AG04450 (cell line): ENCODE results near the gene LY6G5B. TPM values are rescaled to one million over a fixed set of nuclear protein-coding genes. Genes with fewer than 3 reads are reported as not detected.

ENCODE experiments used
- CTCF ChIA-PET: fragments of 300-600, 350-600 bp; formaldehyde crosslinking; extraction: SDS; loops from one replicate; lab custom pipeline; 2022; ENCODE audit warnings: antibody characterized with exemption, inconsistent platforms; lab: Charles Lee
- POLR2A ChIA-PET: fragments of 350-600 bp; formaldehyde crosslinking; extraction: SDS; loops from one replicate; lab custom pipeline; 2021; ENCODE audit warnings: antibody characterized with exemption, inconsistent platforms; lab: Yijun Ruan, JAX
- DNase-seq: peaks from one replicate; pipeline ENCODE4 v3.0.0-alpha.2; 2011; ENCODE audit warnings: low read depth, low spot score
- H3K27ac ChIP-seq: one replicate; pipeline ENCODE4 v1.5.1; 2012; ENCODE audit warnings: low read depth, low read length, control low read depth
- H3K27me3 ChIP-seq: one replicate; pipeline ENCODE4 v1.6.0; 2012; ENCODE audit warnings: low read length; ENCODE audit not compliant: control insufficient read depth, insufficient read depth
- H3K4me3 ChIP-seq: 2 replicates; pipeline ENCODE4 v1.5.1; 2011; ENCODE audit warnings: mild to moderate bottlenecking, low read depth, low read length, control low read depth
- H3K9me3 ChIP-seq: 2 replicates; pipeline ENCODE4 v1.5.1; 2012; ENCODE audit warnings: low read length; ENCODE audit not compliant: control insufficient read depth, insufficient read depth
- CTCF ChIP-seq: IDR thresholded peaks from 2 replicates; pipeline ENCODE4 v1.5.1; 2011; ENCODE audit warnings: low read depth, low read length, control low read depth, inconsistent platforms
- polyA plus RNA-seq: library from polyadenylated mRNA; depleted of rRNA; stranded (reverse); fragments of >200 nt; gene quantifications from 2 replicates; pipeline ENCODE4 v1.2.3, GENCODE V29; 2011

Gene LY6G5B
- polyA plus RNA-seq, 1 experiment: 5.5 TPM

GRCh38 chr6:31692886-31693285 lies 23.1 kb downstream of the LY6G5B start:
- ChIA-PET POLR2A (no interaction called here), CTCF (no interaction called here)
- no peaks in the 10 kb centered on the region for H3K27me3 ChIP-seq
- H3K4me3 ChIP-seq: no peak overlapping the region
- no peak for DNase-seq
- TF ChIP-seq CTCF: no peak
- H3K9me3 ChIP-seq: no peaks in the 10 kb centered on the region
- no peak overlapping the region for H3K27ac ChIP-seq

DNA sequence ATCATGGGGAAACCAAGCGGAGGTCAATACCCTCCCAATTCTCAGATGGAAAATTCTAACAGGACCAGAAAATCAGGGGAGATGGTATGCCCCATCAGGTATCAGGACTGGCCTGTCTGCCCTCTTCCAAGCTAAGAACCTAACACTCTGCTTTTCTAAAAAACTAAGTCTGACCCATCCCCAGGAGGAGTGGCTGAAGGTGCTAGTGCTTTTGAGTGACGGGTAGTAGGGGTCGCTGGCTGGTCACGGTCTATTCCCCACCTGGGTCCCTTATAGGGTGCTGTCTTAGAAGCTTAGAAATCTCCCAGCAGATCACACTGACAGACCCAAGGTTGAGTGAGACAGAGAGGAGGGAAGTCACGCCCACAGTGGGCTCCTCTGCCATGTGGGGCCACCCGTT lies 23.8 kb downstream of the LY6G5B start:
- DNase-seq: no peak
- Histone ChIP-seq H3K27ac (no peak overlapping the region), H3K4me3 (no peak overlapping the region), H3K9me3 (no peaks in the 10 kb centered on the region), H3K27me3 (no peaks in the 10 kb centered on the region)
- CTCF ChIA-PET: no interaction called here
- POLR2A ChIA-PET: no interaction called here
- TF ChIP-seq CTCF: no peak

GRCh38 chr6:31697555-31697954 lies 27.8 kb downstream of the LY6G5B start:
- no peak for TF ChIP-seq CTCF
- no peaks in the 10 kb centered on the region for H3K27me3 ChIP-seq
- ChIA-PET CTCF (interaction anchor here (0.7 to 1.4 kb wide), 2 partner anchors 109 to 132 kb away, joined by 4 read pairs; partner anchors contain the start of gene LSM2), POLR2A (no interaction called here)
- no peak overlapping the region for H3K27ac ChIP-seq
- no peak for DNase-seq
- no peak overlapping the region for H3K4me3 ChIP-seq
- no peaks in the 10 kb centered on the region for H3K9me3 ChIP-seq

DNA sequence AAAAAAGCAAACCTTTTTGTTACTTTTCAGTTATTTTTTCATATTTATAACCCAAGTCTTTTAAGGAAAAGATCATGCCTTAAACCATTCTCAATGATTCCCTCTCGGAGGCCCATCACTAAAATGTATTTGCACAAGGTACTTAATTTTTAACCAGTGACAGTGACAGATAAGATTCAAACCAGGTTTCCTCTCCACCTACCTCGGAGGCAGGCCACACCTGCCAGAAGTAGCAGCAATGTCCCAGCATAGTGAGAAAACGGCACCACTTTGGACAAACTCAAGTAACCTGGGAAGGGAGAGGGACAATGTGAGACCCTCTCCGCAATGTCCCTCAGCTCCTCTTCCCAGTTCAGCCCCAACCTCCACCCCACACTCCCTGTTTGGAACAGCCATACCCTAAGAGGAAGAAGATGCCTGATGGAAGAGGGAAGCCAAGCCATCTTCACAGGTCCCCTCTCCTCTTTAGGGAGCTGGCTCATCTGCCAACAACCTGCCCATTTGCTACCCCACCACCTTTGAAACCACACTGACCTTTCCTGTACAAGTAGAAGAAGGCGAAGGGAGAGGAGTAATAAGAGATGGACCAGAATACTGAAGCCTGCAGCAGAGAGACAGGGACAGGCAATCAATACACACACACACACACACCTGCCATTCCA lies 31.1 kb downstream of the LY6G5B start:
- Histone ChIP-seq H3K4me3 (no peak overlapping the region), H3K9me3 (no peaks in the 10 kb centered on the region), H3K27ac (no peak overlapping the region), H3K27me3 (no peaks in the 10 kb centered on the region)
- DNase-seq: no peak
- ChIA-PET POLR2A (no interaction called here), CTCF (interaction anchor here (1.0 to 1.5 kb wide), 3 partner anchors 10 to 38 kb away, joined by 3 to 4 read pairs (median 3); partner anchors contain the start of gene LY6G5C)
- no peak for TF ChIP-seq CTCF

DNA sequence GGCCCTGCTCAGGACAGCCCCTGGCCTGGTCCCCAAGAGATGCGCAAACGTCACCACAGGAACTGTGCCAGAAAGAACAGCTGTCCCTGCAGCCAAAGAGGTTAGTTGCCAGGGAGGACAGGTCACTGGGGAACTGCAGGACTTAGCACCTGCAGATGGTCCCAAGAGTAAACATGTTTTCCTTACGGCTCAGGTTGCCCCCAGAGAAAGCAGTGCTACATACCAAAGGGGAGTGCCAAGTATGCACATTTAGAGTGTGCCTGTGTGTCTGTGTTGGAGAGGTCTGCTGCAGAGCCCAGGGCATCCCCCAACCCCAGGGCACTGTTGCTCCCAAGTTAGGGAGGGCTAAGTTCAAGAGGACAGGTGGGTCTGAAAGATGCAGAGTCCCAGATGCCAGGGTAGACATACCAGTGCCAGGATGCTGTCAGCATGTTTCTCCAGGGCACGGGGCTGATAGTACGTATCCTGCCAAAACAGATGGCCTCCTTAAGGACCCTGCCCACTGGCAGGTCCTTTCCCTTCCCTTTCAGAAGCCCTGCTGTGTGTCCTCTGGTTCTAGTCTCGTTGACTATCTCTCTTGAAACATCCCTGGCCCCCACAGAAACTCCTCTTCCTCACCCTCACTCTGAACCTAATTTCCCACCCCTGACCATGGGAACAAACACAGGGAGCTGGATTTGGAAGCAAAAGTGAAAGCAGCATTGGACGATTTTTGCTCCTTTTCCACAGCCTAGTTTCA lies 32.1 kb downstream of the LY6G5B start:
- no peak for TF ChIP-seq CTCF
- Histone ChIP-seq H3K9me3 (no peaks in the 10 kb centered on the region), H3K27me3 (no peaks in the 10 kb centered on the region), H3K27ac (no peak overlapping the region), H3K4me3 (peak overlapping the region; percentile 98)
- DNase-seq: no peak
- CTCF ChIA-PET: no interaction called here
- POLR2A ChIA-PET: interaction anchor here (0.7 to 2.7 kb wide), 3 partner anchors 41 to 126 kb away, joined by 3 to 9 read pairs (median 9); partner anchors contain the start of genes C6orf47, HSPA1B and LSM2
